Measurements from ENCODE around the gene EPO.
A peak's percentile ranks its signal among the peaks of the same experiment; 100 is the strongest.

The EPO gene

DNA sequence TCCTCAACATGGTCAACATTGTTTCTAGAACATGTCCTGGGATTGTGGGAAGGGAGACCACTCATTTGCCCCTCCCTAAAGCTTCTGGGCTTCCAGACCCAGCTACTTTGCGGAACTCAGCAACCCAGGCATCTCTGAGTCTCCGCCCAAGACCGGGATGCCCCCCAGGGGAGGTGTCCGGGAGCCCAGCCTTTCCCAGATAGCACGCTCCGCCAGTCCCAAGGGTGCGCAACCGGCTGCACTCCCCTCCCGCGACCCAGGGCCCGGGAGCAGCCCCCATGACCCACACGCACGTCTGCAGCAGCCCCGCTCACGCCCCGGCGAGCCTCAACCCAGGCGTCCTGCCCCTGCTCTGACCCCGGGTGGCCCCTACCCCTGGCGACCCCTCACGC, at the start of gene EPO:
Gene EPO, plus strand, starts transcription at position 190 of the 392 bp plus-strand sequence. CDS start 513 bp downstream, outside the sequence.
- DNase-seq (ENCODE audit: low spot score) = no peak

GRCh38 chr7:100671353-100672327, 48.6 kb upstream of the EPO start:
- DNase-seq (ENCODE audit: low spot score) = no peak

DNA sequence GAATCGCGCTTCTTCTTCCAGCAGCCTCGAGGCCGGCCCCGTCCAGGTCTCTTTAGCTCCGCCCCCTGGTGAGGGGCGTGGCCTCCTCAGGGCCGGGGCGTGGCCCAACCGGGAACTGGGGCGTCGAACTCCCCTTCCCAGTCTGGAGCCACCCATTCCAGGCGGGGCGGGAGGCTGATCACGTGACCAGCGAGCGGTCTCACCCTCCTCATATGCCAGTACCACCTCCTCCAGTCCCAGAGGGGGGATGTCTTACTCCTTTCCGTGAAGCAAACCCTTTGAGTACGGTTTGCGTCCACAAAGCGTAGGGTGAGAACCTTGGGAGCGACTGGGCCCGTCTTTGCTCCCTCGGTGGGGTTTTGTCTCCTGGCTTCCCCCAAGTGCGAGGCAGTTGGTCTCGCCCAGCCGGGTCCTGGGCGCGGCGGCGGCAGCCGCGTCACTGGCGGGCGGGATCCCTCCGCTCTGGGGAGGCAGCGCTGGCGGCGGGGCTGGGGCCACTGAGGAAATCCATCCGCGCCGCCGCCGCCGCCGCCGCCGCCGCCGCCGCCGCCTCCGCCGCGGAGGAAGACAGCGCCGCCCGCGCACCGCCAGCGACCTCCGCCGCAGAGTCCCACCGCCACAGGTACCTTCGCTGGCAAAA, 46.8 kb upstream of the EPO start, which contains the start of gene GNB2:
Gene GNB2, plus strand, starts transcription at position 439 of the 640 bp plus-strand sequence. CDS start 2,526 bp downstream, outside the sequence.
- peak; percentile 99 for DNase-seq (ENCODE audit: low spot score)

- no peak for DNase-seq (ENCODE audit: low spot score)
Measured at GRCh38 chr7:100673942-100674410, 46.3 kb upstream of the EPO start.

DNA sequence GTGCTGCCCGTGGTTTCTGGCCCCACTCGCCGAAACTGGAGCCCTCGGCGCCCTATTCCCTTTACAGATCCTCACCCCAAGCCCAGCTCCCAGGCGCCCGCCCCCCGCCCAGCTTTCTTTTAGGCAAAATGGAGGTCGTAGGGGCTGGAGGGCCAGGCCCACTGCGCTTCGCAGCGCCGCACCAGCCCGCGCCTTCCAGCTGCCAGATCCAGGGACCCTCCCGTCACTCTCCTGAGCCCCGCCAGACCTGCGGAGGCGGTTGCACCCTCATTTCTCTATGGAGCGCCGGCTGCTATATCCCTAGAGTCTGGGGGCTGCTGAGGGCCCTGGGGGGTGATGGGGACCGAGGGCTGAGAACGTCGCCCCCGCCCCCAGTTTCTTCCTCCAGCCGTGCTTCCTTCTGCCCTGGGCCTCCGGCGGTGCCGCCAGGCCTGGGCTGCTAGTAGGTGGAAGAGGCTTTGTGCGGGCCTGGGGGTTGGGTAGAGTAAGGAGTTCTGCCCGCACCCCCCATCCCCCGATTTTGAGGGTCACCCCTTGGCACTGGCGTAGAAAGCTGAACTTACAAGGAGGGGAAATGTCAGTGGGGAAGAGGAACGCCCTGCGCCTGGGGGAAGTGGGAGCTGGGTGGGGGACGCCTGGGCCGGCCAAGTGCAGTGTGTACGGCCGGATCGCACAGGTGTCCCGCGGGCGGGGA, 45.7 kb upstream of the EPO start:
- DNase-seq (ENCODE audit: low spot score) = no peak

DNA sequence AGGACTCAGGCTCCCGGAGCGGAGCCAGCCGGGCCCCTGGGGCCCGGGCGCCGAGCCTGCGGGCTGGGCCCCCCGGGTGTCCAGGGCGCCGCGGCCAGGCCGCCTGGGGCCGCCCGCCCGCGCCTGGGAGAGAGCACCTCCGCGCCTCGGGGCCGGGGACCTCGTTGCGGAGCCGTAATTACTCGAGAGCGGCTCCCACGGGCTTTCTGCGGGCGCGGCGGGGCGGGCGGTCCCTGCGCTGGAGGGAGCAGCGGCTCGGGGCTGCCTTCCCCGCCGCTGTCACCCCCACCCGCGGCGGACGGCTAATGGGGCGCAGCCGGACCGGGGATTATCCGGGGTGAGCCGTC, 45.2 kb upstream of the EPO start:
- no peak for DNase-seq (ENCODE audit: low spot score)

GRCh38 chr7:100675581-100676350, 44.5 kb upstream of the EPO start:
- peak; percentile 89 for DNase-seq (ENCODE audit: low spot score)

- DNase-seq (ENCODE audit: low spot score) = no peak
Measured at GRCh38 chr7:100676501-100677306, 43.6 kb upstream of the EPO start.

DNA sequence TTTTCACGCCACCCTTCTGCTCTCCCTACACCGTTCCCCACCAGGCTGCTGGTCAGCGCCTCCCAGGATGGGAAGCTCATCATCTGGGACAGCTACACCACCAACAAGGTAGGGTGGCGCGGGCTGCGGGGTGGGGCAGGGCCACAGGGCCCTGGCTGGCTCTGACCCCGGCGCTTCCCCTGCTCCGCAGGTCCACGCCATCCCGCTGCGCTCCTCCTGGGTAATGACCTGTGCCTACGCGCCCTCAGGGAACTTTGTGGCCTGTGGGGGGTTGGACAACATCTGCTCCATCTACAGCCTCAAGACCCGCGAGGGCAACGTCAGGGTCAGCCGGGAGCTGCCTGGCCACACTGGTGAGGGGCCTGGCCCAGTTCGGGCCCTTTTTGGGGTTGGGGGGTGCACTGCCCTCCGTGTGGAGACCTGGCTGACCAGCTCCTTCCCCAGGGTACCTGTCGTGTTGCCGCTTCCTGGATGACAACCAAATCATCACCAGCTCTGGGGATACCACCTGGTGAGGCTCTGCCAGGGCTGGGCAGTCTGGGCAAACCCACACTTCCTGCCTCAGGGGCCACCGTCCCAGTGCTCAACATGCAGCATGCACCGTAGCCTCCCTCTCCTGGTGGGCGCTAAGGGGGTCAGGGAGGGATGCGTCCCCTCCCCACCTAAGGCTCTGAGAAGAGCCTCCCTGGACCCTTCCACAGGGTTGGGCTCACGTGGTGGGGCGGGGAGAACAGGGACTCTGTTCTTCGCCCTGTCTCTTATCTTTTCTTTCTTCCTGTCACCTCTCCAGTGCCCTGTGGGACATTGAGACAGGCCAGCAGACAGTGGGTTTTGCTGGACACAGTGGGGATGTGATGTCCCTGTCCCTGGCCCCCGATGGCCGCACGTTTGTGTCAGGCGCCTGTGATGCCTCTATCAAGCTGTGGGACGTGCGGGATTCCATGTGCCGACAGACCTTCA, 42.7 kb upstream of the EPO start:
- no peak for DNase-seq (ENCODE audit: low spot score)

DNA sequence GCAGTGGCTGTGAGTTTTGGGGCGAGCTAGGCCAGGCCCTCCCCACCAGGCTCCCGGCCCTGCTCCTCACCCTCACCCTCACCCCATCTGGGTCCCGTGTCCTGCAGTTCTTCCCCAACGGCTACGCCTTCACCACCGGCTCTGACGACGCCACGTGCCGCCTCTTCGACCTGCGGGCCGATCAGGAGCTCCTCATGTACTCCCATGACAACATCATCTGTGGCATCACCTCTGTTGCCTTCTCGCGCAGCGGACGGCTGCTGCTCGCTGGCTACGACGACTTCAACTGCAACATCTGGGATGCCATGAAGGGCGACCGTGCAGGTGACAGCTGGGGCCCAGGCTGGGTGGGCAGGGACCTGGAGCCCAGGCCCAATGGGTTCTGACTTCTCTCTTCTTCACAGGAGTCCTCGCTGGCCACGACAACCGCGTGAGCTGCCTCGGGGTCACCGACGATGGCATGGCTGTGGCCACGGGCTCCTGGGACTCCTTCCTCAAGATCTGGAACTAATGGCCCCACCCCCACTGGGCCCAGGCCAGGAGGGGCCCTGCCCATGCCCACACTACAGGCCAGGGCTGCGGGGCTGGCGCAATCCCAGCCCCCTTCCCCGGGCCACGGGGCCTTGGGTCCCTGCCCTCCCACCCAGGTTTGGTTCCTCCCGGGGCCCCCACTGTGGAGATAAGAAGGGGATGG, 41.8 kb upstream of the EPO start:
- no peak for DNase-seq (ENCODE audit: low spot score)

GRCh38 chr7:100679129-100679926, 40.9 kb upstream of the EPO start:
- no peak for DNase-seq (ENCODE audit: low spot score)

DNA sequence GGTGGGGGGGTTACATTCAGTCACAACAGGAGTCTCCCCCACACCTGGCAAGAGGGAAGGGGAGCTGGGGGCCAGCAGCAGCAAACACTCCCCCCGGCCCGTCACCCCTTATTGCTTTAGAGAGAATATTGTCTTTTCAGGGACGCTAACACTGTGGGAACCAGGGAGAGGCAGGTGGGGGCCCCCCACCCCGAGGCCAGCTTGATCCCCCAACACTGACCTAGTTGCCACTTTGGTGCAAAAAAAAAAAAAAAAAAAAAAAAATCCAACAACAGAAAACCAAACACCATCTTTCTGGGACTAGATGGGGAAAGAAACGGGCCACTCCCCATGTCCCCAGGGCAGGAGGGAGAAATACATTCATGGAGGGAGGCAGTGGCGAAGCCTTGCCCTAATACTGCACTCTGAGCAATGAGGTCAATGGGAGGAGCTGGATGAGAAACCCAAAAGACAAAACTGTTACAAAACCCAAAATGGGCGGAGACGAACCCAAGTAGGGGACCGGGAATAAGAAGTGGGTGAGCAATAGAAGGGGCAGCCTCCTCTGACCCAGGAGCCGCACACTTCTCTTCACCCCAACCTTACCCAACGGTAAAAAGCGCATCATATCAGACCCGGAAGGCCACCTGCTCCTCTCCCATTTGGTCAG, 40.2 kb upstream of the EPO start:
- no peak for DNase-seq (ENCODE audit: low spot score)

GRCh38 chr7:100680576-100681271, 39.5 kb upstream of the EPO start:
- no peak for DNase-seq (ENCODE audit: low spot score)

GRCh38 chr7:100681491-100682227, 38.6 kb upstream of the EPO start:
- DNase-seq (ENCODE audit: low spot score) = no peak

DNA sequence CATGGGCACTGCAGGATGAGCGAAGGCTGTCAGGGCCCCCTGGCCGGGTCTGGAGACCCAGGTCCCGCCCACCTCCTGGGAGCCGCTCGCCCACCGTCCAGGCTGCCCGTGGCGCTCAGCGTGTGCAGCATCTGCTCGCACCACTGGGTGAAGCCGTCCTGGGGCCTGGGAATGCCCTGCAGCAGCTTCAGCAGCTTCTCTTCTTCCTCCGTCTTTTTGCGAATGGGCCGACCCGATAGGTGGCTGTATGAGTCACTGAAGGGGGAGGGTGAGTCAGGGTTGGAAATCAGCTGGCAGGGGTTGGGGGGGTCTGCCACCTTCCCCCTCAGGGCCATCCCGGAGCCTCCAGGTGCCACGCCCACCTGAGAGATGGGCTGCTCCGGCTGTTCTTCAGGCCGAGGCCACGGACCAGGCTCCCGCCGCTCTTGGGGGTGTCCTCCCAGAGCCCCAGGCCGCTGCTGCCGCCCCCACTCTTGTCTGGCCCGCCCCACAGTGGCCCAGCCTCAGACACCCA, 38.0 kb upstream of the EPO start:
- DNase-seq (ENCODE audit: low spot score) = no peak
